PC-3 (cell line): Measurements from ENCODE around the gene C3.

Experiments
- EZH2 ChIP-seq: fragments of 300-600 bp; sonication (generic); IDR thresholded peaks from one replicate; pipeline ENCODE4 v1.6.1; 2017; ENCODE audit warnings: antibody characterized with exemption, mild to moderate bottlenecking, low read length; ENCODE audit not compliant: unreplicated experiment
- EZH2phosphoT487 ChIP-seq: fragments of 300-600 bp; sonication (generic); IDR thresholded peaks from 2 replicates; pipeline ENCODE4 v1.6.1; 2018; ENCODE audit warnings: mild to moderate bottlenecking, antibody characterized with exemption, low read length, borderline replicate concordance
- TF ChIP-seq, protein P1 (sequence below): fragments of 300-600 bp; sonication (generic); conservative IDR thresholded peaks from 2 replicates; pipeline ENCODE4 v1.5.1; 2017; ENCODE audit warnings: antibody characterized with exemption, low read depth, mild to moderate bottlenecking, low read length

DNA sequence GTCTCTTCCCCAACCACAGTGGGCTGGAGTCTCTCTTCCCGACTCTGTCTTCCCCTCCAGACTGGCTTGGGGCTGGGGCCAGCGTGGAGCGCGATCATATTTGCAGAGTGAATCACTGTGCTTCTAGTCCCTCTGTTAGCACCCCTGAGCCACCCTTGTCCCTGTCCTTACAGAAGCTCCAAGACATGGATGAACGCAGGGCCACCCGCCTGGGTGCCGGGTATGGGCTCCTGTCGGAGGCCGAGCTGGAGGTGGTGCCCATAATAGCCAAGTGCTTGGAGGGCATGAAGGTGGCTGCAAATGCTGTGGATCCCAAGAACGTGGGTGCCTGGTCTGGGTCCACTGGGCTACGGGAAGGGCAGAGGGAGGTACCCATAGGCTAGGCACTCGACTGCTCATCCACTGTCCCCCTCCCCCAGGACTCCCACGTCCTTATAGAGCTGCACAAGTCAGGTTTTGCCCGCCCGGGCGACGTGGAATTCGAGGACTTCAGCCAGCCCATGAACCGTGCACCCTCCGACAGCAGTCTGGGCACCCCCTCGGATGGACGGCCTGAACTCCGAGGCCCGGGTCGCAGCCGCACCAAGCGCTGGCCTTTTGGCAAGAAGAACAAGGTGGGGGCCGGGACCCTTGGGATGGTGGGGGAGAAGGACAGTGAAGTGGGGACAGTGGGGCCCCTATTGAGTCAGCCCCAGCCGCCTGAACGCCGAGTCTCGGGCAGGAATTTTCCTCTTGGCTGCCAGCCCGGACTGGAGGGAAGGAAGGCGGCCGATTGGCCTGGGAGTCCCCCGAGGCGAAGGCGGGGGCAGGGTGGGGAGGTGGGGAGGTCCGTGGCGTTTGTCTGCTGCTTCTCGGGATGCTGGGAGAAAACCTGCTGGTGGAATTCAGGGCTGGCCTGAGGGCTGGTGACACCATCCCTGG, 24.2 kb upstream of the C3 start:
- TF ChIP-seq EZH2 (no peak), EZH2phosphoT487 (no peak)
- TF ChIP-seq, protein P1, sequence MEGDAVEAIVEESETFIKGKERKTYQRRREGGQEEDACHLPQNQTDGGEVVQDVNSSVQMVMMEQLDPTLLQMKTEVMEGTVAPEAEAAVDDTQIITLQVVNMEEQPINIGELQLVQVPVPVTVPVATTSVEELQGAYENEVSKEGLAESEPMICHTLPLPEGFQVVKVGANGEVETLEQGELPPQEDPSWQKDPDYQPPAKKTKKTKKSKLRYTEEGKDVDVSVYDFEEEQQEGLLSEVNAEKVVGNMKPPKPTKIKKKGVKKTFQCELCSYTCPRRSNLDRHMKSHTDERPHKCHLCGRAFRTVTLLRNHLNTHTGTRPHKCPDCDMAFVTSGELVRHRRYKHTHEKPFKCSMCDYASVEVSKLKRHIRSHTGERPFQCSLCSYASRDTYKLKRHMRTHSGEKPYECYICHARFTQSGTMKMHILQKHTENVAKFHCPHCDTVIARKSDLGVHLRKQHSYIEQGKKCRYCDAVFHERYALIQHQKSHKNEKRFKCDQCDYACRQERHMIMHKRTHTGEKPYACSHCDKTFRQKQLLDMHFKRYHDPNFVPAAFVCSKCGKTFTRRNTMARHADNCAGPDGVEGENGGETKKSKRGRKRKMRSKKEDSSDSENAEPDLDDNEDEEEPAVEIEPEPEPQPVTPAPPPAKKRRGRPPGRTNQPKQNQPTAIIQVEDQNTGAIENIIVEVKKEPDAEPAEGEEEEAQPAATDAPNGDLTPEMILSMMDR = no peak
